CD8-positive, alpha-beta memory T cell (primary cell): ENCODE results near the gene MSL3. TPM values are rescaled to one million over a fixed set of nuclear protein-coding genes. Genes with fewer than 3 reads are reported as not detected.
A peak's percentile ranks its signal among the peaks of the same experiment; 100 is the strongest.

Source experiments
- CTCF ChIA-PET: fragments of 350-600 bp; sonication (Branson Sonifier 250); formaldehyde crosslinking; loops from one replicate; lab custom pipeline; 2021; ENCODE audit warnings: antibody characterized with exemption; lab: Charles Lee
- POLR2A ChIA-PET: fragments of 350-600 bp; sonication (Branson Sonifier 250); formaldehyde crosslinking; loops from one replicate; lab custom pipeline; 2021; ENCODE audit warnings: antibody characterized with exemption; lab: Charles Lee
- DNase-seq, 5 donors: peaks; one replicate each; pipeline versions ENCODE4 v3.0.0 to v3.0.0-alpha.2; 2020 to 2022; ENCODE audit warnings: mixed read lengths in 1 of 5
- H3K27ac ChIP-seq: one replicate; pipeline ENCODE4 v1.7.0; 2013; ENCODE audit warnings: low read depth, mild to moderate bottlenecking, low read length, moderate library complexity
- H3K27me3 ChIP-seq: 2 replicates; pipeline ENCODE4 v1.7.0; 2013; ENCODE audit warnings: low read length, mild to moderate bottlenecking; ENCODE audit not compliant: insufficient read depth, poor library complexity, severe bottlenecking
- H3K36me3 ChIP-seq: 2 replicates; pipeline ENCODE4 v1.7.0; 2013; ENCODE audit warnings: mild to moderate bottlenecking, low read length, moderate library complexity; ENCODE audit not compliant: insufficient read depth
- H3K4me1 ChIP-seq: 2 replicates; pipeline ENCODE4 v1.7.0; 2013; ENCODE audit warnings: mild to moderate bottlenecking, low read length, moderate library complexity; ENCODE audit not compliant: insufficient read depth
- H3K4me3 ChIP-seq: 2 replicates; pipeline ENCODE4 v1.7.0; 2013; ENCODE audit warnings: mild to moderate bottlenecking, low read length
- H3K9me3 ChIP-seq: 2 replicates; pipeline ENCODE4 v1.7.0; 2013; ENCODE audit warnings: mild to moderate bottlenecking, low read length
- H3K27ac Mint-ChIP-seq, 8 donors: one replicate each; pipeline ENCODE4 v1.8.0; 2020 to 2021; ENCODE audit warnings: mixed read lengths in 8 of 8, mild to moderate bottlenecking in 6 of 8, inconsistent platforms in 3 of 8, moderate library complexity in 3 of 8
- H3K27me3 Mint-ChIP-seq, 2 donors: one replicate each; pipeline ENCODE4 v1.8.0; 2020 to 2021; ENCODE audit warnings: mixed read lengths in 2 of 2, mild to moderate bottlenecking in 1 of 2, moderate library complexity in 1 of 2
- H3K36me3 Mint-ChIP-seq, 3 donors: one replicate each; pipeline ENCODE4 v1.8.0; 2020 to 2021; ENCODE audit warnings: mixed read lengths in 3 of 3, inconsistent platforms in 1 of 3, mild to moderate bottlenecking in 1 of 3
- H3K4me1 Mint-ChIP-seq, 3 donors: one replicate each; pipeline ENCODE4 v1.8.0; 2020 to 2021; ENCODE audit warnings: mixed read lengths in 3 of 3, inconsistent platforms in 1 of 3, mild to moderate bottlenecking in 1 of 3
- H3K4me3 Mint-ChIP-seq, 7 donors: one replicate each; pipeline ENCODE4 v1.8.0; 2020 to 2021; ENCODE audit warnings: mixed read lengths in 7 of 7, mild to moderate bottlenecking in 6 of 7, moderate library complexity in 4 of 7, inconsistent platforms in 2 of 7
- H3K9me3 Mint-ChIP-seq, 5 donors: one replicate each; pipeline ENCODE4 v1.8.0; 2020 to 2022; ENCODE audit warnings: mixed read lengths in 5 of 5, mild to moderate bottlenecking in 3 of 5, moderate library complexity in 2 of 5, inconsistent platforms in 1 of 5
- polyA plus RNA-seq: library from polyadenylated mRNA; unstranded; fragments of 300-500 nt; fragmentation: Illumina TruSeq; gene quantifications from one replicate; pipeline ENCODE4 v1.2.3, GENCODE V29; 2021
- total RNA-seq, 2 experiments: library from RNA; stranded (reverse); gene quantifications; one replicate each; pipeline ENCODE4 v1.2.3, GENCODE V29; 2021

The MSL3 gene
- 10 to 100 TPM; 34.6 to 37.5 TPM for total RNA-seq
- 80.4 TPM for polyA plus RNA-seq

DNA sequence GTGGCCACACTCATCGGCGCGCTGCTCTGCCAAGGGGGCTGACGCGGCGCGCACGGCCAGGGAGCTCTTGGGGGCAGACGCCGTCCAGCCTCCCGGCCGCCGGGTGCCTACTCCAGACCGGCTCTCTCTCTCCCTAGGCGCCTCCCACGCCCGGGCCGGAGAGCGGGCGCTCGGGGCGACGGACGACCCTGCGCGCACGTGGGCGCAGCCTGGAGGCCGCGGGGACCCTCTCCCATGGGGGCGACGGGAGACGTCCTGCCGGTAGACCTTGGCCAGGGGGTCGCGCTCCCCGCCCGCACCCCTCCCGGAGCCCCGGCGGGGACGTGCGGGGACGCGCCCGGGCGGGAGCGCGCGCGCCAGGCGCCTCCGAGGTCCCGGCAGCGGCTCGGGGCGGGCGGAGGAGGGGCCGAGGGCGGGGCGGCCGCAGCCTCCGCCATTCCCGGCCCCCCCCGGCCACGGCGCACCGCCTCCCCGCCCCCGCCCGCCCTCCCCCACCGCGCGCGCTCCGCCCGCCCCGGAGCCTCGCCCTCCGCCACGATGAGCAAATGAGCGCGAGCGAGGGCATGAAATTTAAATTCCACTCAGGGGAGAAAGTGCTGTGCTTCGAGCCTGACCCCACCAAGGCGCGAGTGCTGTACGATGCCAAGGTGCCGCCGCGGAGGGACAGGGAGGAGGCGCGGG is at the start of gene MSL3:
MSL3 (plus strand) TSS at position 519 of the 681 bp plus-strand sequence; CDS start at position 546, 27 bp downstream.
- Mint-ChIP-seq H3K27me3 (peaks cover 0 to 6% of the 10 kb centered on the region in 2 donors), H3K4me1 (peaks cover 23 to 44% (median 32%) of the 10 kb centered on the region in 3 donors), H3K27ac (peak within 1 kb of the TSS; percentile 82 to 99 (median 96)), H3K36me3 (peaks cover 11 to 28% (median 17%) of the 10 kb centered on the region in 3 donors), H3K9me3 (no peaks in the 10 kb centered on the region), H3K4me3 (peak within 1 kb of the TSS; percentile 87 to 97 (median 93))
- Histone ChIP-seq H3K4me3 (peak within 1 kb of the TSS; percentile 88), H3K27ac (peak within 1 kb of the TSS; percentile 87), H3K4me1 (peaks cover 10% of the 10 kb centered on the region), H3K9me3 (no peaks in the 10 kb centered on the region), H3K36me3 (peaks cover 9% of the 10 kb centered on the region), H3K27me3 (no peaks in the 10 kb centered on the region)
- DNase-seq, result peak in 2 of 5 donors; percentile 47 to 50
- ChIA-PET POLR2A (no interaction called here), CTCF (interaction anchor here (1.1 to 2.8 kb wide), 5 partner anchors 8 to 215 kb away, joined by 3 to 19 read pairs (median 5); no protein-coding TSS in a partner anchor)

DNA sequence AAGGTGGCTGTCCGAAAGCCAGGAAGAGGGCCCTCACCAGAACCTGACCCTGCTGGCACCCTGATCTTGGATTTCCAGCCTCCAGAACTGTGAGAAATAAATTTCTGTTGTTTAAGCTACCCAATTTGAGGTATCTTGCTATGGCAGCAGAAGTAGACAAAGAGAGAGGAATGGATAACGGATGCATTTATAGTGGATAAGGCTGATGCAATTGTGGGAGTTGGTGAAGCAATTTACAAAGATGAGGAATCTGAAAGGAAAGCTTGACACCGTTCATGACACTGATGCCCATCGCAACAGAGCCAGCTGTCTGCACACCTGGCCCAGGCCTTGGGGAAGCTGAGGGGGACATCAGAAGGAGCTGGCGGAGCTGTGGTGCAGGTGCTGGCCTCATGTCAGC is 35.7 kb upstream of the MSL3 start:
- DNase-seq, result no peak
- H3K36me3 Mint-ChIP-seq, result no peaks in the 10 kb centered on the region
- peaks cover 0 to 6% of the 10 kb centered on the region in 2 donors for H3K27me3 Mint-ChIP-seq
- no peak overlapping the region for H3K4me3 Mint-ChIP-seq
- H3K27me3 ChIP-seq, result no peaks in the 10 kb centered on the region
- H3K4me3 ChIP-seq, result no peak overlapping the region
- no peak overlapping the region for H3K27ac ChIP-seq
- POLR2A ChIA-PET, result no interaction called here
- no peaks in the 10 kb centered on the region for H3K9me3 Mint-ChIP-seq
- no peaks in the 10 kb centered on the region for H3K36me3 ChIP-seq
- H3K4me1 ChIP-seq, result no peaks in the 10 kb centered on the region
- CTCF ChIA-PET, result no interaction called here
- peak overlapping the region in 1 of 8 donors; percentile 46 for H3K27ac Mint-ChIP-seq
- H3K4me1 Mint-ChIP-seq, result no peaks in the 10 kb centered on the region
- no peaks in the 10 kb centered on the region for H3K9me3 ChIP-seq

DNA sequence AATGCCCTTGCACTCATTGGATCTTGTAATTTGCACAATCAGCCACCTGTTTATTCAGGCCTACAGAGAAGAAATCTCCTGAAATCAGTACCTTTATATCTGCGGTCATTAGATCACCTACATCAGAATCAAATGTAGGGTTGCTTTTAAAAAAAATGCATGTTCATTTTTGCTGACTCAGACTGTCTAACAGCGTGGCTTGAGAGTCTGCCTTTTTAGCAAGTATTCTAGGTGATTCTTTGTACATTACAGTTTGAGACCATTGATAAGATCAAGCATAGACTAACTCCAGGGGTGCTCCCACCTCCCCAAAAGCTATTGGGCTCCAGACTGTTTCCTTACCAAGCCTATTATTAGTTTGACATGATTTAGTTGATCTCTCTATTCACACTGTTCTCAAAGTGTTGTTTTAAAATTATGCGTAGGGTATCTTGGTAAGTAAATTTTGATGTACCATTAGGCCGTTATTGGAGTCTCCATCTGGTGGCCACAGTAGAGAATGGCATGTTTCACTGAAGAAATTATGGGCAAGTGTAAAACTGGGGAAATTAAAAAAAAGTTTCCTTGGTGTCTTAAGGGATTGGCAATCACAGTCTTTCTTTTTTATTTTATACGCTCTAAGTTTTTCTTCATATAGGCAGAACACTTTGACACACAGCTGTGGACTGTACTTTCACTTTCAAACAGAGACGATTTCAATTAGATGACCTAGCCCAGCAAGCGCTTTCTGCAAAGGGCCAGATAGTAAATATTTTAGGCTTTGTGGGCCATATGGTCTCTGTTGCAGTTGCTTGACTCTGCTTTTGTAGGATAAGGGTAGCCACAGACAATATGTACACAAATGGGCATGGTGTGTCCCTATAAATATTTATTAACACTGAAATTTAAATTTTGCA is 33.7 kb upstream of the MSL3 start:
- ChIA-PET POLR2A (no interaction called here), CTCF (no interaction called here)
- Histone ChIP-seq H3K9me3 (no peaks in the 10 kb centered on the region), H3K27ac (no peak overlapping the region), H3K4me3 (no peak overlapping the region), H3K4me1 (no peaks in the 10 kb centered on the region), H3K36me3 (no peaks in the 10 kb centered on the region), H3K27me3 (no peaks in the 10 kb centered on the region)
- DNase-seq, result peak in 2 of 5 donors; percentile 2 to 16
- Mint-ChIP-seq H3K27me3 (no peaks in the 10 kb centered on the region), H3K36me3 (no peaks in the 10 kb centered on the region), H3K4me1 (no peaks in the 10 kb centered on the region), H3K4me3 (no peak overlapping the region), H3K9me3 (no peaks in the 10 kb centered on the region), H3K27ac (no peak overlapping the region)

- no peaks in the 10 kb centered on the region for H3K36me3 ChIP-seq
- H3K4me3 ChIP-seq, result no peak overlapping the region
- DNase-seq, result no peak
- Mint-ChIP-seq H3K4me1 (no peaks in the 10 kb centered on the region), H3K36me3 (peaks cover 0 to 2% (median 0%) of the 10 kb centered on the region in 3 donors), H3K27me3 (peaks cover 4 to 6% of the 10 kb centered on the region in 2 donors), H3K4me3 (no peak overlapping the region), H3K9me3 (peaks cover 0 to 2% (median 0%) of the 10 kb centered on the region in 5 donors), H3K27ac (no peak overlapping the region)
- no peaks in the 10 kb centered on the region for H3K4me1 ChIP-seq
- POLR2A ChIA-PET, result no interaction called here
- no peaks in the 10 kb centered on the region for H3K27me3 ChIP-seq
- no peak overlapping the region for H3K27ac ChIP-seq
- CTCF ChIA-PET, result no interaction called here
- no peaks in the 10 kb centered on the region for H3K9me3 ChIP-seq
Measured at GRCh38 chrX:11725631-11726442, 32.2 kb upstream of the MSL3 start.

- H3K36me3 Mint-ChIP-seq, result peaks cover 0 to 2% (median 0%) of the 10 kb centered on the region in 3 donors
- no peak overlapping the region for H3K27ac Mint-ChIP-seq
- H3K4me1 Mint-ChIP-seq, result no peaks in the 10 kb centered on the region
- peaks cover 0 to 2% (median 0%) of the 10 kb centered on the region in 5 donors for H3K9me3 Mint-ChIP-seq
- no peaks in the 10 kb centered on the region for H3K9me3 ChIP-seq
- H3K27ac ChIP-seq, result no peak overlapping the region
- H3K4me1 ChIP-seq, result no peaks in the 10 kb centered on the region
- no peaks in the 10 kb centered on the region for H3K36me3 ChIP-seq
- ChIA-PET CTCF (no interaction called here), POLR2A (no interaction called here)
- no peak overlapping the region for H3K4me3 ChIP-seq
- H3K27me3 ChIP-seq, result no peaks in the 10 kb centered on the region
- H3K27me3 Mint-ChIP-seq, result peaks cover 9 to 11% of the 10 kb centered on the region in 2 donors
- H3K4me3 Mint-ChIP-seq, result no peak overlapping the region
- DNase-seq, result no peak
Measured at GRCh38 chrX:11728556-11728955, 29.5 kb upstream of the MSL3 start.

GRCh38 chrX:11733614-11734013 is 24.4 kb upstream of the MSL3 start:
- Histone ChIP-seq H3K36me3 (no peaks in the 10 kb centered on the region), H3K9me3 (no peaks in the 10 kb centered on the region), H3K27ac (no peak overlapping the region), H3K4me3 (no peak overlapping the region), H3K27me3 (no peaks in the 10 kb centered on the region), H3K4me1 (no peaks in the 10 kb centered on the region)
- Mint-ChIP-seq H3K27ac (no peak overlapping the region), H3K4me1 (no peaks in the 10 kb centered on the region), H3K27me3 (peaks cover 11 to 32% of the 10 kb centered on the region in 2 donors), H3K4me3 (no peak overlapping the region), H3K36me3 (peaks cover 0 to 2% (median 0%) of the 10 kb centered on the region in 3 donors), H3K9me3 (peaks cover 0 to 2% (median 0%) of the 10 kb centered on the region in 5 donors)
- CTCF ChIA-PET, result no interaction called here
- POLR2A ChIA-PET, result no interaction called here
- no peak for DNase-seq

GRCh38 chrX:11739776-11740175 is 18.3 kb upstream of the MSL3 start:
- Histone ChIP-seq H3K4me1 (no peaks in the 10 kb centered on the region), H3K27ac (no peak overlapping the region), H3K27me3 (no peaks in the 10 kb centered on the region), H3K36me3 (no peaks in the 10 kb centered on the region), H3K4me3 (no peak overlapping the region), H3K9me3 (no peaks in the 10 kb centered on the region)
- DNase-seq, result no peak
- ChIA-PET CTCF (no interaction called here), POLR2A (no interaction called here)
- H3K27me3 Mint-ChIP-seq, result peaks cover 3 to 25% of the 10 kb centered on the region in 2 donors
- no peaks in the 10 kb centered on the region for H3K9me3 Mint-ChIP-seq
- no peak overlapping the region for H3K4me3 Mint-ChIP-seq
- H3K36me3 Mint-ChIP-seq, result no peaks in the 10 kb centered on the region
- no peak overlapping the region for H3K27ac Mint-ChIP-seq
- no peaks in the 10 kb centered on the region for H3K4me1 Mint-ChIP-seq
